ENCODE data around the gene TRIP6.

The TRIP6 gene

DNA sequence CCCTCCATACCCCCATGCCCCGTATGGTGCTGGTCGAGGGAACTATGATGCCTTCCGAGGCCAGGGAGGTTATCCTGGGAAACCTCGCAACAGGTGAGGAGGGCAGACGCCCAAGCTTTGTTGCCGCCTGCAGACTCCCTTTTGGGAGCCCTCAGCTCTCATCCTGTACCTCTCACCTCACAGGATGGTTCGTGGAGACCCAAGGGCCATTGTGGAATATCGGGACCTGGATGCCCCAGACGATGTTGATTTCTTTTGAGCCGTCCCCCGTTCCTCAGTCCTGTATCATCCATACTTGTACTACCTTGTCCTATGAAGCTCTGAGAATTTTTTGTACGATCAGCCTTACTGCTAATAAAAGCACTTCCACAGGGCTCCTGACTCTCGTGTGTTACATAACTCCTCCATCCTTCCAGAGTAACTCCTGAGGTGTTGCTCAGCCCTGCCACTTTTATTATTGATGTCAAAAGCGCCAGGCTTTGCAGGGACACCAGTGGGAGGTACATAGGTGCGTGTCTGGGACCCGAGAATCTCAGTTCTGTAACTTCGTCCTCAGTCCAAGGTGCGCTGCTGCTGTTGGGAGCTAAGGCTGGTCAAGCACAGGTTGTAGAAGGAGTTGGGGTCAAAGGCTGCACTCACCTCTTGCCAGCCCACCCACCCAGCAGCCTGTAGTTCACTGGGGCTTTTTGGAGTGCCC is 21.3 kb downstream of the TRIP6 start:
- TF ChIP-seq, protein P1, sequence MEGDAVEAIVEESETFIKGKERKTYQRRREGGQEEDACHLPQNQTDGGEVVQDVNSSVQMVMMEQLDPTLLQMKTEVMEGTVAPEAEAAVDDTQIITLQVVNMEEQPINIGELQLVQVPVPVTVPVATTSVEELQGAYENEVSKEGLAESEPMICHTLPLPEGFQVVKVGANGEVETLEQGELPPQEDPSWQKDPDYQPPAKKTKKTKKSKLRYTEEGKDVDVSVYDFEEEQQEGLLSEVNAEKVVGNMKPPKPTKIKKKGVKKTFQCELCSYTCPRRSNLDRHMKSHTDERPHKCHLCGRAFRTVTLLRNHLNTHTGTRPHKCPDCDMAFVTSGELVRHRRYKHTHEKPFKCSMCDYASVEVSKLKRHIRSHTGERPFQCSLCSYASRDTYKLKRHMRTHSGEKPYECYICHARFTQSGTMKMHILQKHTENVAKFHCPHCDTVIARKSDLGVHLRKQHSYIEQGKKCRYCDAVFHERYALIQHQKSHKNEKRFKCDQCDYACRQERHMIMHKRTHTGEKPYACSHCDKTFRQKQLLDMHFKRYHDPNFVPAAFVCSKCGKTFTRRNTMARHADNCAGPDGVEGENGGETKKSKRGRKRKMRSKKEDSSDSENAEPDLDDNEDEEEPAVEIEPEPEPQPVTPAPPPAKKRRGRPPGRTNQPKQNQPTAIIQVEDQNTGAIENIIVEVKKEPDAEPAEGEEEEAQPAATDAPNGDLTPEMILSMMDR (IDR thresholded peaks at IDR 0.05; ENCODE audit: low read depth, low read length): no peak
- no peak for DNase-seq (ENCODE audit: extremely low read depth, low read depth)

DNA sequence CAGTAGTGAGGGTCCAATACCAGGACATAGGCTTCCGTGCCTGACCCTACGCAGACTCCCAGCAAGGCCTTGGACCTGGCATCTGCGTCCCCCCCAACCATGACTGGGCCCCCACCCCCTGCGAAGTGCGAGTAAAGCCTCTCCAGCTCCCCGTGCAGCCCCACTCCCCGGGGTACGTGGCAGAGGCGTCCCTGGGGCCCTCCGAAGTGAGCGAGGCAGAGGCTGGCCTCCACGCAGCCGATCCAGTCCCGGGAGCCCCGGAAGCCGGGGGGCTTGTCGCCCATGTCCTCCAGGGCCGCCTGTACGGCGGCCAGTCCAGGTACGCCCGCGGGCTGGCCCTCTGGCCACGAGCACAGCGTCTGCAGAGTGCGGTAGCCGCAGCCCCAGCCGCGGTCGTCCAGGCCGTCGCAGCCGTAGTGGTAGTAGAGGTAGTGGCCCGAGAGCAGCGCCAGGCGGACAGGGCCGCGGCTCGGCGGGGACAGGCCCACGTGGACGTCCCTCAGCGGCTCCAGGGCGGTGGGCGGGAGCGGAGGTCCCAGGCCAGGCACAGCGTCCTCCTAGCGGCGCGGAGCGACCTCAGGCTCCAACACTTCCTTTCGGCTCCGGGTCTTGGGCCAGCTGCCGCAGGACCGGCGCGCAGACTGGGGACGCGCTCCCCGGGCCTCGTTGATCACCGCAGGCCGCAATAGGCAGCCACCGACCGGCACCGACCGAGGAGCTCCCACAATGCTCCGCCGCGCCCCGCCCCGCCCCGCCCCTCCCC is 22.0 kb downstream of the TRIP6 start, which contains the start of gene UFSP1:
TSS of gene UFSP1 (minus strand) at position 728 of the 763 bp plus-strand sequence. CDS start at position 284, 444 bp downstream.
- no peak for DNase-seq (ENCODE audit: extremely low read depth, low read depth)

DNA sequence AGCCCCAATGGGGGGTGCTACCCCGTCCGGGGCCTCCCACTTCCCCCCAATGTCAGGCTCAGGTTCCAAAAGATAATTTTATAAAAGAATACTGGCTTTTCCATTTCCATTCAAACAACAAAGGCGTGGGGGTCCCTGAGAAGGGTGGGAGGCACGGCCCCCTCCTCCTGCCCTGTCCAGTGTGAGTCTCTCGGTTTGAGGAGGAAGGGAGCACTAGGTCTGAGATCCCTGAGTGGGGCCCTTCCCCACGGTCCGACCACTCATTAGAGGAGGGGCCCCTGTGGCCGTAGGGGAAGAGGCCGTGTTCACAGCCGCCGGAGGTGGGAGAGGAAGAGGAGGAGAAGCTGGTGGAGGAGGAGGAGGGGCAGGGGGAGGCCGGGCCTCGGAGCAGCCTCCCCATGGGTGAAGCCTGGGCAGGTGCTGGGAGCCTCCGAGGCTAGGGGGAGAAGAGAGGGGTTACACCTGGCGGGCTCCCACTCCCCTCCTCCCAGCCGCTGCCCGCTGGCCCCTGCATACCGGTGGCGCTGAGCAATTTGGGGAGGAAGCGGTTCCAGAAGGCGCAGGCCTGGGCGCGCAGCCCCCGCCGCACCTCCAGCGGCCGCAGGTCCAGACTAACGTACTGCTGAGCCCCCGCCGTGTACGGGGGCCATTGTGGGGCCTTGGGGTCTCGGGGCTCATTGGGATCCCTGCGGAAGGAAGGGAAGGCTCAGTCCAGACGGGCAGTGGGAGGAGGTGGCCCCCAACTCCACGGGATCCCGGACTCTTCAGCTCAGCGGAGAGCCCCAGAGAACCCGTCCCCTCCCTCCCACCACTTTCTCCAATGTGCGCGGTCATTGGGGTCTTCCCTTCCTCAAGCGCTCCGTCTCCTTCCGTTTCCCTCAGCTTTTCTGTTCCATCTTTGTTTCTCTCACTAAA is 23.7 kb downstream of the TRIP6 start:
- TF ChIP-seq, protein P1 (IDR thresholded peaks at IDR 0.05; ENCODE audit: low read depth, low read length): no peak
- DNase-seq (ENCODE audit: extremely low read depth, low read depth): no peak

More for the DNA sequence above, 22.0 kb downstream of the TRIP6 start, which contains the start of gene UFSP1:
- TF ChIP-seq, protein P1 (IDR thresholded peaks at IDR 0.05; ENCODE audit: low read depth, low read length): no peak

DNA sequence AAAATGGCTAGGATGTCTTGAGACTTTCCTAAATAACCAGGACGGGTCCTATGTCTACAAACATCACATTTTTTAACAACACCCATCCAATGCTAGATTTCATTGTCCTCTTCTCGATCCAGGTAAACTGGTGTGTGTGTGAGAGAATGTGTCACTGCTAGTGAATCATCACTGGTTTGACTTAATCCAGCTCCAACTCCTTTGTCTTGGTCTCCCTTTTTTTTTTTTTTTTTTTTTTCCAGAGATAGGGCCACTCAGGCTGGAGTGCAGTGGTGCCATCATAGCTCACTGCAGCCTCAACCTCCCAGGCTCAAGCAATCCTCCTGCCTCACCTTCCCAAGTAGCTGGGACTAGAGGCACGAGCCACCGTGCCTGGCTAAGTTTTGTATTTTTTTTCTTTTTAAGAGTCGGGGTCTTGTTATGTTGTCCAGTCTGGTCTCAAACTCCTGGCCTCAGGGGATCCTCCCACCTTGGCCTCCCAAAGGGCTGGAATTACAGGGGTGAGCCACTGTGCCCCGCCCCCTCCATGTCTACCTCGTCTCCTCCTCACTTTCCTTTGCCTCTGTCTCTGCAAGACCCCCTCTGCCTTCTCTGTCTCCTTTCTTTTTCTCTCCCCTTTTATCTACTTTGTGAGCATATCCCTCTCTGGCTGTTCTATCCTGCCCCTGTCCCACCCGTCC is 24.5 kb downstream of the TRIP6 start:
- TF ChIP-seq, protein P1 (IDR thresholded peaks at IDR 0.05; ENCODE audit: low read depth, low read length): no peak
- no peak for DNase-seq (ENCODE audit: extremely low read depth, low read depth)

DNA sequence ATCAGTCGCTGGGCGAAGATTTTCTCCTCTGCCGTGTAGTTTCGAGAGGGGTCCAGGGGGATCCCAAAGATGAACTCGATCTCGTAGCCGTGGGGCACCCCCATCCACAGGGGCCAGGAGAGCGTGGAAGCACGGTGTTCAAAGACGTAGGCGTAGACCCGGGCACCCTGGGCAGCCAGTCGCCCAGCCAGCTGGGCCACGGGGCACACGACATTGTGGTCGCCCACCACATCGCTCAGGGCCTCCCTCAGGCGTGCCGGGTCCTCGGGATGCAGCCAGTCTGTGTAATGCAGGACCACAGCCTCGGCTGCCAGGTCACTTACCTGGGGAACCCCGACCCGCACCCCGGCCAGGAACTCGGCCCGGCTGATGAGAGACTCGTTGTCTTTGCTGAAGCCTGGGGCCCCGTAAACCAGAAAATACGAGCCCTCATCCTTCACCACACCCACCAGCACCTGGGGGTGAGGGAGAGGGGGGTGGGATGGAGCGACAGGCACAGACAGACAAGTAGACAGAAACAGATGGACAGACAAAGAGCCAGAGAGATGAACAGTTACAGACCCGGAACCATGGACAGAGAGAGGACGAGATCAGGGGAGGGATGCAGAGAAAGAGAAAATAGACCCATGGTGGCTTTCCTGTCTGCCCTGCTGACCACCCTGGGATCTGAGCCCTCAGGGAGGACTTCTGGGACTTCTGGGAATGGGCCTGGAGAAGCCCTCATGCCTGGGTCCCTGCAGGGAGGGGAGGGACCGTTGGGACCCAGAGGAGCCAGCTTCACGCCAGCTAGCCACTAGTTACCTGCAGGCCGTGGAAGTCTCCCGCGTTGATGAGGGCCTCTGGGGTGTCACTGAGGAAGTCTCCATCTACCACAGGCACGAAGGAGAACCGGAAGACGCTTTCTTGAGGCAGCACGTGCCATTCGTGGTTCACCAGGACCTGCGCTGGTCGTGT is 25.5 kb downstream of the TRIP6 start:
- no peak for DNase-seq (ENCODE audit: extremely low read depth, low read depth)
- TF ChIP-seq, protein P1 (IDR thresholded peaks at IDR 0.05; ENCODE audit: low read depth, low read length): no peak
